Vagina (tissue), 2 donors: ENCODE measurements around the gene C9orf72. TPM values are rescaled to one million over a fixed set of nuclear protein-coding genes. Genes with fewer than 3 reads are reported as not detected.

Experiments used
- DNase-seq, 2 donors: peaks; one replicate each; pipeline ENCODE4 v3.0.0-alpha.2; 2017; ENCODE audit errors: extremely low spot score in 2 of 2
- H3K27ac ChIP-seq: fragments of 200-600 bp; sonication (generic); one replicate; pipeline ENCODE4 v1.5.1; 2019
- H3K27me3 ChIP-seq: fragments of 200-600 bp; sonication (generic); one replicate; pipeline ENCODE4 v1.5.1; 2019
- H3K36me3 ChIP-seq, 2 donors: fragments of 200-600 bp; sonication (generic); one replicate each; pipeline ENCODE4 v1.5.1; 2017 to 2019
- H3K4me1 ChIP-seq: fragments of 200-600 bp; sonication (generic); one replicate; pipeline ENCODE4 v1.5.1; 2019
- H3K4me3 ChIP-seq, 2 donors: fragments of 200-600 bp; sonication (generic); 1 replicate in 1 of 2; 2 replicates in 1 of 2; pipeline ENCODE4 v1.5.1; 2016 to 2019
- H3K9me3 ChIP-seq: fragments of 200-600 bp; sonication (generic); one replicate; pipeline ENCODE4 v1.5.1; 2019
- CTCF ChIP-seq, 3 experiments: fragments of 450-650 bp in 2 of 3; fragments of 200-600 bp in 1 of 3; sonication (generic) in 1 of 3; IDR thresholded peaks; one replicate each; pipeline ENCODE4 v1.5.1; 2017 to 2019; ENCODE audit warnings: antibody characterized with exemption in 3 of 3, mild to moderate bottlenecking in 2 of 3, moderate library complexity in 2 of 3
- POLR2A ChIP-seq, 2 donors: fragments of 450-650 bp; IDR thresholded peaks; one replicate each; pipeline ENCODE4 v1.6.1; 2017; ENCODE audit warnings: antibody characterized with exemption in 2 of 2, mild to moderate bottlenecking in 2 of 2, moderate library complexity in 2 of 2
- POLR2AphosphoS5 ChIP-seq, 2 donors: sonication (generic); formaldehyde crosslinking; IDR thresholded peaks; one replicate each; pipeline ENCODE4 v1.9.0; 2017; ENCODE audit warnings: antibody characterized with exemption in 2 of 2, mild to moderate bottlenecking in 2 of 2, low read depth in 1 of 2; ENCODE audit not compliant: insufficient read depth in 1 of 2
- intact Hi-C: fragments of 100-400 bp; cut with DNase I; formaldehyde crosslinking; loops from one replicate; pipeline ENCODE4 v1.15.1; 2023
- total RNA-seq: library from RNA; depleted of rRNA; stranded (reverse); fragments of >200 nt; gene quantifications from one replicate; pipeline ENCODE4 v1.2.3, GENCODE V29; 2016

C9orf72 gene
- total RNA-seq, 1 donor from 2014 or later, result 18.7 TPM

- intact Hi-C loops, result no loop called here
These were observed 53.5 kb downstream of the C9orf72 start for GRCh38 chr9:27519466-27520465.

GRCh38 chr9:27518809-27519208 is 54.5 kb downstream of the C9orf72 start:
- TF ChIP-seq POLR2A (IDR thresholded peaks at IDR 0.05) (no peak), CTCF (IDR thresholded peaks at IDR 0.05) (no peak), POLR2AphosphoS5 (IDR thresholded peaks at IDR 0.05; ENCODE audit: insufficient read depth in 1 of 2, low read depth in 1 of 2) (no peak)
- intact Hi-C loops, result no loop called here
- DNase-seq, result no peak

More at GRCh38 chr9:27519466-27520465, 53.5 kb downstream of the C9orf72 start:
- Histone ChIP-seq H3K27ac (no peak overlapping the region), H3K27me3 (no peaks in the 10 kb centered on the region), H3K9me3 (no peaks in the 10 kb centered on the region), H3K36me3 (no peaks in the 10 kb centered on the region), H3K4me1 (no peaks in the 10 kb centered on the region), H3K4me3 (no peak overlapping the region)
- TF ChIP-seq POLR2AphosphoS5 (IDR thresholded peaks at IDR 0.05; ENCODE audit: insufficient read depth in 1 of 2, low read depth in 1 of 2), result no peak
- no peak for TF ChIP-seq POLR2A (IDR thresholded peaks at IDR 0.05)
- no peak for TF ChIP-seq CTCF (IDR thresholded peaks at IDR 0.05)
- no peak for DNase-seq

GRCh38 chr9:27518006-27518405 is 55.3 kb downstream of the C9orf72 start:
- Histone ChIP-seq H3K4me1 (peaks cover 7% of the 10 kb centered on the region), H3K27ac (no peak overlapping the region), H3K4me3 (no peak overlapping the region), H3K27me3 (no peaks in the 10 kb centered on the region), H3K9me3 (no peaks in the 10 kb centered on the region), H3K36me3 (no peaks in the 10 kb centered on the region)
- intact Hi-C loops, result no loop called here
- no peak for DNase-seq
- TF ChIP-seq POLR2AphosphoS5 (IDR thresholded peaks at IDR 0.05; ENCODE audit: insufficient read depth in 1 of 2, low read depth in 1 of 2) (no peak), POLR2A (IDR thresholded peaks at IDR 0.05) (no peak), CTCF (IDR thresholded peaks at IDR 0.05) (no peak)

More at GRCh38 chr9:27518809-27519208, 54.5 kb downstream of the C9orf72 start:
- Histone ChIP-seq H3K4me3 (no peak overlapping the region), H3K9me3 (no peaks in the 10 kb centered on the region), H3K4me1 (peaks cover under 1% of the 10 kb centered on the region), H3K27ac (no peak overlapping the region), H3K36me3 (no peaks in the 10 kb centered on the region), H3K27me3 (no peaks in the 10 kb centered on the region)

- H3K27ac ChIP-seq, result no peak overlapping the region
- peaks cover 7% of the 10 kb centered on the region for H3K4me1 ChIP-seq
- DNase-seq, result no peak
- H3K4me3 ChIP-seq, result no peak overlapping the region
- no peak for TF ChIP-seq POLR2AphosphoS5 (IDR thresholded peaks at IDR 0.05; ENCODE audit: insufficient read depth in 1 of 2, low read depth in 1 of 2)
- TF ChIP-seq POLR2A (IDR thresholded peaks at IDR 0.05), result no peak
- no peak for TF ChIP-seq CTCF (IDR thresholded peaks at IDR 0.05)
- no peaks in the 10 kb centered on the region for H3K27me3 ChIP-seq
- H3K36me3 ChIP-seq, result no peaks in the 10 kb centered on the region
- intact Hi-C loops, result no loop called here
- no peaks in the 10 kb centered on the region for H3K9me3 ChIP-seq
These were observed 58.7 kb downstream of the C9orf72 start for GRCh38 chr9:27514551-27514950.

- no peak overlapping the region for H3K4me3 ChIP-seq
- no peaks in the 10 kb centered on the region for H3K27me3 ChIP-seq
- H3K9me3 ChIP-seq, result no peaks in the 10 kb centered on the region
- intact Hi-C loops, result no loop called here
- no peak for DNase-seq
- peaks cover 7% of the 10 kb centered on the region for H3K4me1 ChIP-seq
- no peak overlapping the region for H3K27ac ChIP-seq
- TF ChIP-seq CTCF (IDR thresholded peaks at IDR 0.05) (no peak), POLR2A (IDR thresholded peaks at IDR 0.05) (no peak), POLR2AphosphoS5 (IDR thresholded peaks at IDR 0.05; ENCODE audit: insufficient read depth in 1 of 2, low read depth in 1 of 2) (no peak)
- H3K36me3 ChIP-seq, result no peaks in the 10 kb centered on the region
These were observed 61.5 kb downstream of the C9orf72 start for GRCh38 chr9:27511771-27512170.
